ENCODE data around the gene PTPRC.

PTPRC gene

GRCh38 chr1:198717510-198717909 lies 78.7 kb downstream of the PTPRC start:
- TF ChIP-seq CTCF (IDR thresholded peaks at IDR 0.05; ENCODE audit: insufficient read depth, low read depth, low read length, missing control alignments): no peak

GRCh38 chr1:198723127-198723526 lies 84.3 kb downstream of the PTPRC start:
- no peak overlapping the region for H3K4me3 ChIP-seq (ENCODE audit: low read length)
- TF ChIP-seq CTCF (IDR thresholded peaks at IDR 0.05; ENCODE audit: insufficient read depth, low read depth, low read length, missing control alignments): no peak
- DNase-seq (ENCODE audit: low read depth): no peak

More at GRCh38 chr1:198717510-198717909, 78.7 kb downstream of the PTPRC start:
- no peak for DNase-seq (ENCODE audit: low read depth)
- no peak overlapping the region for H3K4me3 ChIP-seq (ENCODE audit: low read length)

GRCh38 chr1:198725090-198725489 lies 86.2 kb downstream of the PTPRC start:
- no peak overlapping the region for H3K4me3 ChIP-seq (ENCODE audit: low read length)
- DNase-seq (ENCODE audit: low read depth): peak; percentile 12
- TF ChIP-seq CTCF (IDR thresholded peaks at IDR 0.05; ENCODE audit: insufficient read depth, low read depth, low read length, missing control alignments): no peak

- peak; percentile 10 for DNase-seq (ENCODE audit: low read depth)
- H3K4me3 ChIP-seq (ENCODE audit: low read length): no peak overlapping the region
- no peak for TF ChIP-seq CTCF (IDR thresholded peaks at IDR 0.05; ENCODE audit: insufficient read depth, low read depth, low read length, missing control alignments)
Observed at GRCh38 chr1:198726455-198726854, 87.6 kb downstream of the PTPRC start.

GRCh38 chr1:198729195-198729863 lies 90.5 kb downstream of the PTPRC start:
- no peak for TF ChIP-seq CTCF (IDR thresholded peaks at IDR 0.05; ENCODE audit: insufficient read depth, low read depth, low read length, missing control alignments)
- DNase-seq (ENCODE audit: low read depth): no peak
- no peak overlapping the region for H3K4me3 ChIP-seq (ENCODE audit: low read length)

GRCh38 chr1:198730952-198731351 lies 92.1 kb downstream of the PTPRC start:
- no peak for TF ChIP-seq CTCF (IDR thresholded peaks at IDR 0.05; ENCODE audit: insufficient read depth, low read depth, low read length, missing control alignments)
- H3K4me3 ChIP-seq (ENCODE audit: low read length): no peak overlapping the region
- peak; percentile 24 for DNase-seq (ENCODE audit: low read depth)

All from epithelial cell of esophagus (primary cell).